Fibroblast of lung (primary cell): ENCODE data around the gene PLA2G6. TPM values are rescaled to one million over a fixed set of nuclear protein-coding genes. Genes with fewer than 3 reads are reported as not detected.

Experiments
- DNase-seq, 2 donors: peaks; one replicate each; pipeline versions ENCODE4 v3.0.0 to v3.0.0-alpha.2; 2010; ENCODE audit warnings: low read depth in 2 of 2
- H2AFZ ChIP-seq: 2 replicates; pipeline ENCODE4 v1.5.1; 2012; ENCODE audit warnings: low read length, control low read depth, inconsistent platforms
- H3K27ac ChIP-seq: 2 replicates; pipeline ENCODE4 v1.5.1; 2011; ENCODE audit warnings: low read length, control low read depth; ENCODE audit not compliant: insufficient read depth
- H3K27me3 ChIP-seq: 2 replicates; pipeline ENCODE4 v1.5.1; 2011; ENCODE audit warnings: mild to moderate bottlenecking, low read length; ENCODE audit not compliant: control insufficient read depth, insufficient read depth
- H3K36me3 ChIP-seq: 2 replicates; pipeline ENCODE4 v1.5.1; 2011; ENCODE audit warnings: low read length; ENCODE audit not compliant: control insufficient read depth, insufficient read depth
- H3K4me1 ChIP-seq: 2 replicates; pipeline ENCODE4 v1.5.1; 2011; ENCODE audit warnings: low read length; ENCODE audit not compliant: control insufficient read depth, insufficient read depth; ENCODE audit errors: extremely low read depth
- H3K4me2 ChIP-seq: 2 replicates; pipeline ENCODE4 v1.5.1; 2011; ENCODE audit warnings: low read length, control low read depth; ENCODE audit not compliant: insufficient read depth; ENCODE audit errors: extremely low read depth
- H3K4me3 ChIP-seq, 4 experiments: fragments of 200-600 bp in 1 of 4; sonication (generic) in 1 of 4; replicated peaks in 1 of 4; 2 replicates each; pipeline ENCODE4 v1.5.1; 2011 to 2016; ENCODE audit warnings: low read length in 4 of 4, low read depth in 3 of 4, mild to moderate bottlenecking in 3 of 4, control low read depth in 2 of 4, inconsistent platforms in 1 of 4, mixed read lengths in 1 of 4; ENCODE audit not compliant: insufficient read depth in 1 of 4; ENCODE audit errors: control extremely low read depth in 1 of 4
- H3K79me2 ChIP-seq: 2 replicates; pipeline ENCODE4 v1.5.1; 2012; ENCODE audit warnings: mild to moderate bottlenecking, low read length, inconsistent platforms; ENCODE audit not compliant: control insufficient read depth, insufficient read depth
- H3K9ac ChIP-seq: 2 replicates; pipeline ENCODE4 v1.5.1; 2011; ENCODE audit warnings: mild to moderate bottlenecking, low read length, control low read depth; ENCODE audit not compliant: insufficient read depth
- H3K9me3 ChIP-seq: 2 replicates; pipeline ENCODE4 v1.5.1; 2012; ENCODE audit warnings: low read depth, low read length; ENCODE audit not compliant: control insufficient read depth, insufficient read depth
- H4K20me1 ChIP-seq: 2 replicates; pipeline ENCODE4 v1.5.1; 2011; ENCODE audit warnings: low read length; ENCODE audit not compliant: control insufficient read depth, insufficient read depth; ENCODE audit errors: extremely low read depth
- EZH2 ChIP-seq: IDR thresholded peaks from 2 replicates; pipeline ENCODE4 v1.5.1; 2012; ENCODE audit warnings: low read length, control low read depth, mild to moderate bottlenecking; ENCODE audit errors: missing control alignments
- polyA plus RNA-seq, 2 donors: library from polyadenylated mRNA; depleted of rRNA in 1 of 2; stranded (reverse) in 1 of 2; unstranded in 1 of 2; fragments of >200 nt; gene quantifications; 2 replicates each; pipeline ENCODE4 v1.2.1, GENCODE V29; 2011 to 2012; ENCODE audit warnings: missing spikeins in 1 of 2
- total RNA-seq: library from RNA; depleted of rRNA; stranded (reverse); fragments of >200 nt; gene quantifications from 2 replicates; pipeline ENCODE4 v1.2.1, GENCODE V29; 2014
- TF ChIP-seq, protein P1 (sequence below), 2 donors: IDR thresholded peaks in 1 of 2; conservative IDR thresholded peaks in 1 of 2; 1 replicate in 1 of 2; 2 replicates in 1 of 2; pipeline ENCODE4 v1.5.1; 2011 to 2012; ENCODE audit warnings: low read length in 2 of 2, control low read depth in 1 of 2, inconsistent platforms in 1 of 2, low read depth in 1 of 2, mild to moderate bottlenecking in 1 of 2

Gene PLA2G6
- total and polyA plus RNA-seq, 2 donors (not counting 1 experiment from before 2014, with no cell fraction given) = 4.8 to 29.9 TPM

GRCh38 chr22:38078046-38078840 lies 103.4 kb downstream of the PLA2G6 start:
- H3K4me2 ChIP-seq = no peak overlapping the region
- no peak overlapping the region for H3K9ac ChIP-seq
- no peak overlapping the region for H2AFZ ChIP-seq
- H3K9me3 ChIP-seq = no peaks in the 10 kb centered on the region
- no peak for DNase-seq
- no peak for TF ChIP-seq EZH2
- TF ChIP-seq, protein P1, sequence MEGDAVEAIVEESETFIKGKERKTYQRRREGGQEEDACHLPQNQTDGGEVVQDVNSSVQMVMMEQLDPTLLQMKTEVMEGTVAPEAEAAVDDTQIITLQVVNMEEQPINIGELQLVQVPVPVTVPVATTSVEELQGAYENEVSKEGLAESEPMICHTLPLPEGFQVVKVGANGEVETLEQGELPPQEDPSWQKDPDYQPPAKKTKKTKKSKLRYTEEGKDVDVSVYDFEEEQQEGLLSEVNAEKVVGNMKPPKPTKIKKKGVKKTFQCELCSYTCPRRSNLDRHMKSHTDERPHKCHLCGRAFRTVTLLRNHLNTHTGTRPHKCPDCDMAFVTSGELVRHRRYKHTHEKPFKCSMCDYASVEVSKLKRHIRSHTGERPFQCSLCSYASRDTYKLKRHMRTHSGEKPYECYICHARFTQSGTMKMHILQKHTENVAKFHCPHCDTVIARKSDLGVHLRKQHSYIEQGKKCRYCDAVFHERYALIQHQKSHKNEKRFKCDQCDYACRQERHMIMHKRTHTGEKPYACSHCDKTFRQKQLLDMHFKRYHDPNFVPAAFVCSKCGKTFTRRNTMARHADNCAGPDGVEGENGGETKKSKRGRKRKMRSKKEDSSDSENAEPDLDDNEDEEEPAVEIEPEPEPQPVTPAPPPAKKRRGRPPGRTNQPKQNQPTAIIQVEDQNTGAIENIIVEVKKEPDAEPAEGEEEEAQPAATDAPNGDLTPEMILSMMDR (conservative IDR thresholded peaks at IDR 0.05 in 1 of 2, IDR thresholded peaks at IDR 0.05 in 1 of 2; ENCODE audit: low read depth in 1 of 2, low read length in 2 of 2) = no peak
- H3K27ac ChIP-seq = no peak overlapping the region
- no peak overlapping the region for H3K4me3 ChIP-seq
- H3K36me3 ChIP-seq = no peaks in the 10 kb centered on the region
- H3K4me1 ChIP-seq = no peaks in the 10 kb centered on the region
- peaks cover 8% of the 10 kb centered on the region for H3K27me3 ChIP-seq
- no peaks in the 10 kb centered on the region for H3K79me2 ChIP-seq
- no peaks in the 10 kb centered on the region for H4K20me1 ChIP-seq

DNA sequence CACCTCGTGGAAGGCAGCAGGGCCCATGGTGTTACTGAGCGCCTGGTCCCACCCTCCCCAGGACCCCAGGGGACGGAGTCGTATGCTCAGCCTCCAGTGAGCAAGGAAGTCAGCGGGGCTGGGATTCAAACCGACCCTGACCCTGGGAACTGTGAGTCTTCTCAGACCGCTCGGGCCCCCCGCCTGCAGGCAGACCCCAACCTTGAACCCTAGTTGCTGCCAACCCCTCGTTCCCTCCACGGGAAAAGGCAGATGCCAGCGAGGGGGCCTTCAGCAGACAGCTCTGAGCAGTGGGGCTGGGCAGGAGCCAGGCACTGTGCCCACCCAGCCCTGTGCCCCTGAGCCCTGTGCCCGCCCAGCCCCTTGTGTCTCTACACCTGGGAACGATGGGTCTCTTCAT lies 104.0 kb downstream of the PLA2G6 start:
- Histone ChIP-seq H3K4me3 (no peak overlapping the region), H3K36me3 (peaks cover 2% of the 10 kb centered on the region), H3K79me2 (no peaks in the 10 kb centered on the region), H3K4me1 (no peaks in the 10 kb centered on the region), H3K9ac (no peak overlapping the region), H2AFZ (no peak overlapping the region), H3K27me3 (peaks cover 8% of the 10 kb centered on the region), H3K9me3 (no peaks in the 10 kb centered on the region), H3K4me2 (no peak overlapping the region), H3K27ac (no peak overlapping the region), H4K20me1 (no peaks in the 10 kb centered on the region)
- DNase-seq = no peak
- TF ChIP-seq, protein P1 (conservative IDR thresholded peaks at IDR 0.05 in 1 of 2, IDR thresholded peaks at IDR 0.05 in 1 of 2; ENCODE audit: low read depth in 1 of 2, low read length in 2 of 2) = no peak
- no peak for TF ChIP-seq EZH2

- Histone ChIP-seq H3K4me2 (no peak overlapping the region), H3K27ac (no peak overlapping the region), H4K20me1 (no peaks in the 10 kb centered on the region), H3K27me3 (peaks cover 7% of the 10 kb centered on the region), H3K36me3 (peaks cover 2% of the 10 kb centered on the region), H2AFZ (no peak overlapping the region), H3K79me2 (no peaks in the 10 kb centered on the region), H3K9ac (no peak overlapping the region), H3K9me3 (no peaks in the 10 kb centered on the region), H3K4me3 (no peak overlapping the region), H3K4me1 (no peaks in the 10 kb centered on the region)
- TF ChIP-seq, protein P1 (conservative IDR thresholded peaks at IDR 0.05 in 1 of 2, IDR thresholded peaks at IDR 0.05 in 1 of 2; ENCODE audit: low read depth in 1 of 2, low read length in 2 of 2) = no peak
- TF ChIP-seq EZH2 = no peak
- no peak for DNase-seq
Measured at GRCh38 chr22:38077096-38077495, 104.5 kb downstream of the PLA2G6 start.
